ENCODE results near the gene FHOD3.

DNA sequence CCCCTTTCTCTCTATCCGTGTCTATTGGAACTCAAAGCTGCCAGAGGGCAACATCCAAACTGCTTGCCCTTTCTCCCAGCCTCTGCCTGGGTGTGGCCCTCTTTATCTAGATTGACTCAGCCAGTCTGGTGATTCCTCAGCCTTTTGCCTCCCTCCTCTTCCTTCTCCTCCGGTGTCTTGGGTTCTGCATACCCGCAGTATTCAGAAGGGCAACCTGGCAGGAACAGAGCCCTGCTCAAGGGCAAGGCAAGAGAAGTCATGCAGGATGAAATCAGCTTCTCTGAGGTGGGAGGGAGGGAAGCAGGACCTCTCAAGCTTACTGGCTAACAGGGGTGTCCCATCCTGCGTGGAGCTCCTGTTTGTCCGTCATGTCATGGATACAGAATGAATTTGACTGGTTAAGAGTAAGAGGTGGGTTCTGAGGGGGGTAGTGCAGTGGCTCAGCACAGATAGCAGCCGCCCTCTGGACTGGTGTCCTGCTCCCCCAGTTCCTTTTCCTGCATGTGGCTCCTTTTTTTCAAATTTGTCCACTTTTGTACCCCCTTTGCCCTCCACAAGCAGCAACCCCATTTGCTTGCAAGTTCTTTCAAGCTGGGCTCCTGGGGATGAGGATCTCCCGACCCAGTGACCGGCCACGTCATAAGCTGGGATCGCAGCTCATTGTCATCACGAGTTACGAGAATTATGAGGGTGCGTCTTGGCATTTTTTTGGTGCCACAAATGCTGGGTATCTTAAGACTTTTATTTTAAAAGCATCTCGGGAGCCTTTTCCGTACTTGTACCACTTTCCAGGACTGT is 154.1 kb downstream of the FHOD3 start:
- TF ChIP-seq, protein P1, sequence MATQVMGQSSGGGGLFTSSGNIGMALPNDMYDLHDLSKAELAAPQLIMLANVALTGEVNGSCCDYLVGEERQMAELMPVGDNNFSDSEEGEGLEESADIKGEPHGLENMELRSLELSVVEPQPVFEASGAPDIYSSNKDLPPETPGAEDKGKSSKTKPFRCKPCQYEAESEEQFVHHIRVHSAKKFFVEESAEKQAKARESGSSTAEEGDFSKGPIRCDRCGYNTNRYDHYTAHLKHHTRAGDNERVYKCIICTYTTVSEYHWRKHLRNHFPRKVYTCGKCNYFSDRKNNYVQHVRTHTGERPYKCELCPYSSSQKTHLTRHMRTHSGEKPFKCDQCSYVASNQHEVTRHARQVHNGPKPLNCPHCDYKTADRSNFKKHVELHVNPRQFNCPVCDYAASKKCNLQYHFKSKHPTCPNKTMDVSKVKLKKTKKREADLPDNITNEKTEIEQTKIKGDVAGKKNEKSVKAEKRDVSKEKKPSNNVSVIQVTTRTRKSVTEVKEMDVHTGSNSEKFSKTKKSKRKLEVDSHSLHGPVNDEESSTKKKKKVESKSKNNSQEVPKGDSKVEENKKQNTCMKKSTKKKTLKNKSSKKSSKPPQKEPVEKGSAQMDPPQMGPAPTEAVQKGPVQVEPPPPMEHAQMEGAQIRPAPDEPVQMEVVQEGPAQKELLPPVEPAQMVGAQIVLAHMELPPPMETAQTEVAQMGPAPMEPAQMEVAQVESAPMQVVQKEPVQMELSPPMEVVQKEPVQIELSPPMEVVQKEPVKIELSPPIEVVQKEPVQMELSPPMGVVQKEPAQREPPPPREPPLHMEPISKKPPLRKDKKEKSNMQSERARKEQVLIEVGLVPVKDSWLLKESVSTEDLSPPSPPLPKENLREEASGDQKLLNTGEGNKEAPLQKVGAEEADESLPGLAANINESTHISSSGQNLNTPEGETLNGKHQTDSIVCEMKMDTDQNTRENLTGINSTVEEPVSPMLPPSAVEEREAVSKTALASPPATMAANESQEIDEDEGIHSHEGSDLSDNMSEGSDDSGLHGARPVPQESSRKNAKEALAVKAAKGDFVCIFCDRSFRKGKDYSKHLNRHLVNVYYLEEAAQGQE (IDR thresholded peaks at IDR 0.05): no peak
- TF ChIP-seq CTCF (IDR thresholded peaks at IDR 0.05; ENCODE audit: low read depth, low read length, missing input control) (no peak), TAF1 (conservative IDR thresholded peaks at IDR 0.05) (no peak), SP1 (IDR thresholded peaks at IDR 0.05) (no peak), MAX (IDR thresholded peaks at IDR 0.05) (no peak), RXRA (IDR thresholded peaks at IDR 0.05) (no peak), FOXA2 (IDR thresholded peaks at IDR 0.05) (no peak), RAD21 (IDR thresholded peaks at IDR 0.05) (no peak), YY1 (IDR thresholded peaks at IDR 0.05) (no peak), GABPA (IDR thresholded peaks at IDR 0.05 in 1 of 2, conservative IDR thresholded peaks at IDR 0.05 in 1 of 2) (no peak), JUND (IDR thresholded peaks at IDR 0.05) (no peak), EGR1 (IDR thresholded peaks at IDR 0.05; ENCODE audit: low read depth in 2 of 2) (no peak)
- TF ChIP-seq, protein P2, sequence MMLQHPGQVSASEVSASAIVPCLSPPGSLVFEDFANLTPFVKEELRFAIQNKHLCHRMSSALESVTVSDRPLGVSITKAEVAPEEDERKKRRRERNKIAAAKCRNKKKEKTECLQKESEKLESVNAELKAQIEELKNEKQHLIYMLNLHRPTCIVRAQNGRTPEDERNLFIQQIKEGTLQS (IDR thresholded peaks at IDR 0.05): no peak
- TF ChIP-seq, protein P3, sequence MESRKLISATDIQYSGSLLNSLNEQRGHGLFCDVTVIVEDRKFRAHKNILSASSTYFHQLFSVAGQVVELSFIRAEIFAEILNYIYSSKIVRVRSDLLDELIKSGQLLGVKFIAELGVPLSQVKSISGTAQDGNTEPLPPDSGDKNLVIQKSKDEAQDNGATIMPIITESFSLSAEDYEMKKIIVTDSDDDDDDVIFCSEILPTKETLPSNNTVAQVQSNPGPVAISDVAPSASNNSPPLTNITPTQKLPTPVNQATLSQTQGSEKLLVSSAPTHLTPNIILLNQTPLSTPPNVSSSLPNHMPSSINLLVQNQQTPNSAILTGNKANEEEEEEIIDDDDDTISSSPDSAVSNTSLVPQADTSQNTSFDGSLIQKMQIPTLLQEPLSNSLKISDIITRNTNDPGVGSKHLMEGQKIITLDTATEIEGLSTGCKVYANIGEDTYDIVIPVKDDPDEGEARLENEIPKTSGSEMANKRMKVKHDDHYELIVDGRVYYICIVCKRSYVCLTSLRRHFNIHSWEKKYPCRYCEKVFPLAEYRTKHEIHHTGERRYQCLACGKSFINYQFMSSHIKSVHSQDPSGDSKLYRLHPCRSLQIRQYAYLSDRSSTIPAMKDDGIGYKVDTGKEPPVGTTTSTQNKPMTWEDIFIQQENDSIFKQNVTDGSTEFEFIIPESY (IDR thresholded peaks at IDR 0.05): no peak
